ENCODE data around the gene EPHB3. TPM values are rescaled to one million over a fixed set of nuclear protein-coding genes. Genes with fewer than 3 reads are reported as not detected.

Gene EPHB3
- polyA plus RNA-seq, 3 donors, result 0.71 to 1.2 (median 0.80) TPM

DNA sequence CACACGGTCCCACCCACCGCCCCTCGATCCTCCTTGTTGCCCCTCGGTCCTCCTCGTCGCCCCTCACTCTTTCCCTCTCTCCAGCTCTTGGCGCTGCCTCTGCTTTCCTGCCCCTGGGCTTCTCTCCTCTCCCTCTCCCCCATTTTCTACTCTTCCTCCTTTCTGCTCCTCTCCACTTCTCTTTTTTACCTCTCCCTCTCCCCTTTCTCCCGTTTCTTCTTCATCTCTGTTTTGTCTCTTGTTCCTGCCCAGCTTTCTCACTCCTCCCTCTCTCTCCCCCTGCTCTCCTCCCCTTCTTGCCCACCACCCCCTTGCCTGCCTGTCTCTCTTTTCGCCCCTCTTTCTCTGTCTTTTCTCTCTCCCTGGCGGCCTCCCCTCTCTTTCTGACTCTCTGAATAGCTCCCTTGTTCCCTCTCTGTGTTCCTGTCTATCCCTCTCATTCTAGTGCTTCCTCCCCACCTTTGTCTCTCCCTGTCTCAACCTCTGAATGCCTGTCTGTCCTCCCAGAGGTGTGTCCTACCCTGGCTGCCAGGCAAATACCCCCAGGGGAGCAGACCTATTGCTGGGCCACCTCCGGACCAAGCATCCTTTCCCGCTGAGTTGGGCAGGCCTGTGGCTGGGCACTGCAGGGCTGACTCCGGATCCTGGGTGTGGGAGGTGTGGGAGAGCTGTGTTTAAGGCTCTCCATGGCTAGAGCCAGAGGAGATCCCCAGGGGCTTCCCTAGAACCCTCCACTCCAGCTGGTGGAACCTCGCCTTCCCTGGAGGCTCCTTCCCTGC lies 41.0 kb downstream of the EPHB3 start:
- peak overlapping the region; percentile 76 for H3K4me2 ChIP-seq (replicated peaks; ENCODE audit: extremely low read depth, low read length, poor library complexity, severe bottlenecking)
- no peaks in the 10 kb centered on the region for H3K36me3 ChIP-seq (replicated peaks in 1 of 2; ENCODE audit: control insufficient read depth in 1 of 2, insufficient read depth in 2 of 2, low read length in 2 of 2)
- no peak overlapping the region for H3K27ac ChIP-seq (ENCODE audit: low read depth in 1 of 2, low read length in 2 of 2)
- peaks cover 39 to 60% (median 47%) of the 10 kb centered on the region in 3 donors for H3K27me3 Mint-ChIP-seq (ENCODE audit: low read depth in 3 of 3)
- peak overlapping the region; percentile 27 for H3K9ac ChIP-seq (ENCODE audit: insufficient read depth, low read length, poor library complexity, severe bottlenecking)
- peak overlapping the region in 2 of 7 donors; percentile 13 to 31 for H3K27ac Mint-ChIP-seq
- H4K20me1 ChIP-seq (ENCODE audit: insufficient read depth, low read length), result no peaks in the 10 kb centered on the region
- H3K9me3 ChIP-seq (replicated peaks in 1 of 2; ENCODE audit: control insufficient read depth in 1 of 2, insufficient read depth in 1 of 2, low read length in 2 of 2), result peaks cover 0 to 4% of the 10 kb centered on the region in 2 donors
- H3K27me3 ChIP-seq (ENCODE audit: control insufficient read depth in 2 of 2, insufficient read depth in 2 of 2, low read length in 2 of 2), result peaks cover 9 to 34% of the 10 kb centered on the region in 2 donors
- peaks cover 0 to 17% of the 10 kb centered on the region in 2 donors for H3K36me3 Mint-ChIP-seq
- H2AFZ ChIP-seq (ENCODE audit: insufficient read depth, low read depth, low read length, poor library complexity, severe bottlenecking), result peak overlapping the region; percentile 46
- TF ChIP-seq, protein P1, sequence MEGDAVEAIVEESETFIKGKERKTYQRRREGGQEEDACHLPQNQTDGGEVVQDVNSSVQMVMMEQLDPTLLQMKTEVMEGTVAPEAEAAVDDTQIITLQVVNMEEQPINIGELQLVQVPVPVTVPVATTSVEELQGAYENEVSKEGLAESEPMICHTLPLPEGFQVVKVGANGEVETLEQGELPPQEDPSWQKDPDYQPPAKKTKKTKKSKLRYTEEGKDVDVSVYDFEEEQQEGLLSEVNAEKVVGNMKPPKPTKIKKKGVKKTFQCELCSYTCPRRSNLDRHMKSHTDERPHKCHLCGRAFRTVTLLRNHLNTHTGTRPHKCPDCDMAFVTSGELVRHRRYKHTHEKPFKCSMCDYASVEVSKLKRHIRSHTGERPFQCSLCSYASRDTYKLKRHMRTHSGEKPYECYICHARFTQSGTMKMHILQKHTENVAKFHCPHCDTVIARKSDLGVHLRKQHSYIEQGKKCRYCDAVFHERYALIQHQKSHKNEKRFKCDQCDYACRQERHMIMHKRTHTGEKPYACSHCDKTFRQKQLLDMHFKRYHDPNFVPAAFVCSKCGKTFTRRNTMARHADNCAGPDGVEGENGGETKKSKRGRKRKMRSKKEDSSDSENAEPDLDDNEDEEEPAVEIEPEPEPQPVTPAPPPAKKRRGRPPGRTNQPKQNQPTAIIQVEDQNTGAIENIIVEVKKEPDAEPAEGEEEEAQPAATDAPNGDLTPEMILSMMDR (IDR thresholded peaks at IDR 0.05), result no peak
- H3K9me3 Mint-ChIP-seq, result peaks cover 0 to 9% (median 4%) of the 10 kb centered on the region in 7 donors
- DNase-seq, result peak in 1 of 3 donors; percentile 26
- H3K4me1 ChIP-seq (ENCODE audit: control insufficient read depth in 1 of 2, insufficient read depth in 2 of 2, low read length in 2 of 2), result peaks cover 47 to 63% of the 10 kb centered on the region in 2 donors
- H3K4me3 ChIP-seq (replicated peaks in 1 of 3; ENCODE audit: low read depth in 2 of 3, low read length in 3 of 3), result peak overlapping the region; percentile 6 to 66 (median 19)
- intact Hi-C loops (cut with micrococcal nuclease), result loop anchor here in 1 of 2 donors (5.0 kb wide), 1 partner anchor 35 kb away; no protein-coding TSS in a partner anchor
- no peaks in the 10 kb centered on the region for H3K79me2 ChIP-seq (ENCODE audit: insufficient read depth, low read length)
- peak overlapping the region; percentile 74 to 97 for H3K4me3 Mint-ChIP-seq
- H3K4me1 Mint-ChIP-seq, result peaks cover 55% of the 10 kb centered on the region
- WGBS (ENCODE audit: insufficient coverage), result 19% methylated on average over 9 of the region's 14 CpGs

DNA sequence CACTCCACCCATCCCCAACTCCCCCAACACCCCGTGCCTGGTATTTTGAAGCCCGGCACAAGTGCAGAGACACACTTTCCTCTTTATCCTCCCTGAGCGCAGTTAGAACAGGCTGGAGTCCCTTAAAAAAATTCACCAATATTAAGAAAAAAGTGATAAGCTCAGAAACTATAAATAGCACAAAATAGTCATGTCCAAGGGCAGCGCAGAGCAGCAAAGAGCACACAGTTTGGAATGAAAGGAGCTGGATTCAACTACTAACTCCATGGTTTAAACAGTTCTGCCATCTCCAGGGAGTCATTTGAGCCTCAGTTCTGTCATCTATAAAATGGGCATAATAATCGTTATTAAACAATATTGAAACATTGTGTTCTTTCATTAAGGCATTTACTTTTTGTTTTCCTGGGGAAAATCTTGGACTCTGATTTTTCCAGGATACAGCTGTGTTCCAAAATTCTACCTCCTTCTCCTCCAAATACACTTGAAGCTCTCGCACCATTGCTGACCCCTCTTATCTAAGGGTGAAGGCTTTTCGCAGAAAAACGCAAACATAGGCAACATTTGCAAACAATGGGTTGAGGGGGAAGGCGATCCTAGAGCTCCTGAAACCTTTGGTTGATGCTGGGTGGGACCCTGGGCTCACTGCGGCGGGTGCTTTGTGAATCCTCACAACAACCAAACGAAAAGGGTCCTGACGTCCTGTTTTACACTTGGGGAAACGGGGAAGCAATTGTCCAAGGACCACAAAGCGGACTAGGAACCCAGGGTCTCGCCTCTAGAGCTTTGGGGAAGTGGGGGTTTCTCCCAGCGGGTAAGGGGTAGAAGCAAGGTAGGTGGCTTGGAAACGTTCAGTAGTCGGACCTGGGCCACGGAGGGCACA lies 41.8 kb downstream of the EPHB3 start:
- H3K27me3 Mint-ChIP-seq (ENCODE audit: low read depth in 3 of 3), result peaks cover 39 to 62% (median 47%) of the 10 kb centered on the region in 3 donors
- peak overlapping the region; percentile 79 for H3K4me2 ChIP-seq (replicated peaks; ENCODE audit: extremely low read depth, low read length, poor library complexity, severe bottlenecking)
- peak overlapping the region; percentile 65 to 97 for H3K4me3 Mint-ChIP-seq
- H3K9me3 Mint-ChIP-seq, result peaks cover 0 to 9% (median 4%) of the 10 kb centered on the region in 7 donors
- peak overlapping the region in 1 of 7 donors; percentile 57 for H3K27ac Mint-ChIP-seq
- no peak overlapping the region for H3K27ac ChIP-seq (ENCODE audit: low read depth in 1 of 2, low read length in 2 of 2)
- peak overlapping the region; percentile 62 for H3K9ac ChIP-seq (ENCODE audit: insufficient read depth, low read length, poor library complexity, severe bottlenecking)
- TF ChIP-seq, protein P1 (IDR thresholded peaks at IDR 0.05), result no peak
- peak overlapping the region; percentile 60 for H2AFZ ChIP-seq (ENCODE audit: insufficient read depth, low read depth, low read length, poor library complexity, severe bottlenecking)
- peak overlapping the region in 1 of 3 experiments; percentile 71 for H3K4me3 ChIP-seq (replicated peaks in 1 of 3; ENCODE audit: low read depth in 2 of 3, low read length in 3 of 3)
- peaks cover 55 to 72% of the 10 kb centered on the region in 2 donors for H3K4me1 ChIP-seq (ENCODE audit: control insufficient read depth in 1 of 2, insufficient read depth in 2 of 2, low read length in 2 of 2)
- intact Hi-C loops (cut with micrococcal nuclease), result loop anchor here in 1 of 2 donors (5.0 kb wide), 1 partner anchor 34 kb away; no protein-coding TSS in a partner anchor
- H3K4me1 Mint-ChIP-seq, result peaks cover 63% of the 10 kb centered on the region
- no peaks in the 10 kb centered on the region for H3K79me2 ChIP-seq (ENCODE audit: insufficient read depth, low read length)
- no peaks in the 10 kb centered on the region for H4K20me1 ChIP-seq (ENCODE audit: insufficient read depth, low read length)
- no peaks in the 10 kb centered on the region for H3K36me3 ChIP-seq (replicated peaks in 1 of 2; ENCODE audit: control insufficient read depth in 1 of 2, insufficient read depth in 2 of 2, low read length in 2 of 2)
- H3K36me3 Mint-ChIP-seq, result peaks cover 0 to 17% of the 10 kb centered on the region in 2 donors
- H3K27me3 ChIP-seq (ENCODE audit: control insufficient read depth in 2 of 2, insufficient read depth in 2 of 2, low read length in 2 of 2), result peaks cover 9 to 34% of the 10 kb centered on the region in 2 donors
- WGBS (ENCODE audit: insufficient coverage), result 27% methylated on average over 5 of the region's 20 CpGs
- DNase-seq, result peak in 1 of 3 donors; percentile 33
- peaks cover 0 to 4% of the 10 kb centered on the region in 2 donors for H3K9me3 ChIP-seq (replicated peaks in 1 of 2; ENCODE audit: control insufficient read depth in 1 of 2, insufficient read depth in 1 of 2, low read length in 2 of 2)
